Transverse colon (tissue), 3 donors: ENCODE results near the gene CAD.

ENCODE experiments used
- EP300 ChIP-seq: sonication (generic); formaldehyde crosslinking; IDR thresholded peaks from one replicate; pipeline ENCODE4 v1.6.1; 2017; ENCODE audit warnings: antibody characterized with exemption, low read depth
- POLR2A ChIP-seq: fragments of 450-650 bp; IDR thresholded peaks from one replicate; pipeline ENCODE4 v1.6.1; 2016; ENCODE audit warnings: antibody characterized with exemption, mild to moderate bottlenecking, moderate library complexity
- TF ChIP-seq, protein P1 (sequence below), 5 experiments: fragments of 200-600 bp in 3 of 5; fragments of 450-650 bp in 2 of 5; sonication (generic) in 3 of 5; IDR thresholded peaks; 1 replicate in 2 of 5; 2 replicates in 3 of 5; pipeline ENCODE4 v1.5.1; 2016 to 2017; ENCODE audit warnings: antibody characterized with exemption in 5 of 5, inconsistent platforms in 3 of 5, mild to moderate bottlenecking in 2 of 5, moderate library complexity in 1 of 5

DNA sequence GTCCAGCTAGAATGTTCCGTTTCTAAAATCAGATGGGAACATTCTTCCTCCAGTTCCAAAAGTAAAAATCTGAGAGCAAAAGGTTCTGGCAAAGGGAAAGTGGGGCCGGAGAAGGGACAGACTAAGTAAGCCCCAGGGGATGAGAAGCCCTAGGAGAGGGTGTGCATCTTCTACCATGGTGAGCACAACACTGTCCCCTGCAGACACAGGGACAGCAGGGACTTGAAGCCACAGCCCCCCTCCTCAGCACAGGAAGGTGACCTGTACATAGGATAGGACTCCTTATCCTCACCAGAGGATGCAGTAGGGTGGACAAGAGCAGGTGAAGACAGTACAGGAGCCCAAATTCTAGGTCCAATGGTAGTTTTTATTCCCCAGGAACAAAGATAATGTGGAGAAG is 17.9 kb upstream of the CAD start:
- TF ChIP-seq, protein P1, sequence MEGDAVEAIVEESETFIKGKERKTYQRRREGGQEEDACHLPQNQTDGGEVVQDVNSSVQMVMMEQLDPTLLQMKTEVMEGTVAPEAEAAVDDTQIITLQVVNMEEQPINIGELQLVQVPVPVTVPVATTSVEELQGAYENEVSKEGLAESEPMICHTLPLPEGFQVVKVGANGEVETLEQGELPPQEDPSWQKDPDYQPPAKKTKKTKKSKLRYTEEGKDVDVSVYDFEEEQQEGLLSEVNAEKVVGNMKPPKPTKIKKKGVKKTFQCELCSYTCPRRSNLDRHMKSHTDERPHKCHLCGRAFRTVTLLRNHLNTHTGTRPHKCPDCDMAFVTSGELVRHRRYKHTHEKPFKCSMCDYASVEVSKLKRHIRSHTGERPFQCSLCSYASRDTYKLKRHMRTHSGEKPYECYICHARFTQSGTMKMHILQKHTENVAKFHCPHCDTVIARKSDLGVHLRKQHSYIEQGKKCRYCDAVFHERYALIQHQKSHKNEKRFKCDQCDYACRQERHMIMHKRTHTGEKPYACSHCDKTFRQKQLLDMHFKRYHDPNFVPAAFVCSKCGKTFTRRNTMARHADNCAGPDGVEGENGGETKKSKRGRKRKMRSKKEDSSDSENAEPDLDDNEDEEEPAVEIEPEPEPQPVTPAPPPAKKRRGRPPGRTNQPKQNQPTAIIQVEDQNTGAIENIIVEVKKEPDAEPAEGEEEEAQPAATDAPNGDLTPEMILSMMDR (IDR thresholded peaks at IDR 0.05) = no peak
- no peak for TF ChIP-seq POLR2A
- TF ChIP-seq EP300 = no peak
